ENCODE results near the gene UPB1. TPM values are rescaled to one million over a fixed set of nuclear protein-coding genes. Genes with fewer than 3 reads are reported as not detected.
"Not testable (repeated sequence)": the region's sequence is repeated elsewhere in the genome, so short reads cannot be mapped to it uniquely, and the experiment has no call there.

Gene UPB1
- polyA plus RNA-seq, 1 donor: 0.75 TPM

GRCh38 chr22:24481641-24482040 is 13.5 kb upstream of the UPB1 start:
- DNase-seq (ENCODE audit: low read depth): no peak

- peak; percentile 74 for DNase-seq (ENCODE audit: low read depth)
These were observed 12.6 kb upstream of the UPB1 start for GRCh38 chr22:24482575-24482974.

- DNase-seq (ENCODE audit: low read depth): no peak
These were observed 12.1 kb upstream of the UPB1 start for GRCh38 chr22:24482998-24483397.

- no peak for DNase-seq (ENCODE audit: low read depth)
These were observed 11.1 kb upstream of the UPB1 start for GRCh38 chr22:24483976-24484545.

- no peak for DNase-seq (ENCODE audit: low read depth)
These were observed 10.0 kb upstream of the UPB1 start for GRCh38 chr22:24485170-24485569.

GRCh38 chr22:24485608-24486007 is 9.5 kb upstream of the UPB1 start:
- DNase-seq (ENCODE audit: low read depth): peak; percentile 35

GRCh38 chr22:24486501-24486921 is 8.6 kb upstream of the UPB1 start:
- no peak for DNase-seq (ENCODE audit: low read depth)

GRCh38 chr22:24489011-24489410 is 6.1 kb upstream of the UPB1 start:
- DNase-seq (ENCODE audit: low read depth): no peak

- not testable (repeated sequence) for DNase-seq (ENCODE audit: low read depth)
These were observed 5.7 kb upstream of the UPB1 start for GRCh38 chr22:24489434-24489833.

GRCh38 chr22:24492391-24492790 is 2.7 kb upstream of the UPB1 start:
- DNase-seq (ENCODE audit: low read depth): no peak

GRCh38 chr22:24494167-24494527 is 985 bp upstream of the UPB1 start:
- DNase-seq (ENCODE audit: low read depth): no peak

GRCh38 chr22:24495365-24495675 is 188 bp downstream of the UPB1 start:
- no peak for DNase-seq (ENCODE audit: low read depth)

- DNase-seq (ENCODE audit: low read depth): no peak
These were observed 1.1 kb downstream of the UPB1 start for GRCh38 chr22:24496234-24496633.

- no peak for DNase-seq (ENCODE audit: low read depth)
These were observed 1.5 kb downstream of the UPB1 start for GRCh38 chr22:24496661-24497060.

GRCh38 chr22:24497841-24498258 is 2.7 kb downstream of the UPB1 start:
- DNase-seq (ENCODE audit: low read depth): no peak

- no peak for DNase-seq (ENCODE audit: low read depth)
These were observed 3.7 kb downstream of the UPB1 start for GRCh38 chr22:24498824-24499223.

- no peak for DNase-seq (ENCODE audit: low read depth)
These were observed 4.7 kb downstream of the UPB1 start for GRCh38 chr22:24499706-24500276.

GRCh38 chr22:24500277-24500820 is 5.2 kb downstream of the UPB1 start:
- DNase-seq (ENCODE audit: low read depth): no peak

- DNase-seq (ENCODE audit: low read depth): no peak
These were observed 6.3 kb downstream of the UPB1 start for GRCh38 chr22:24501301-24502005.

- DNase-seq (ENCODE audit: low read depth): no peak
These were observed 6.9 kb downstream of the UPB1 start for GRCh38 chr22:24502034-24502433.

- DNase-seq (ENCODE audit: low read depth): no peak
These were observed 7.4 kb downstream of the UPB1 start for GRCh38 chr22:24502541-24502940.

GRCh38 chr22:24503137-24503842 is 8.2 kb downstream of the UPB1 start:
- peak; percentile 25 for DNase-seq (ENCODE audit: low read depth)

All from forelimb muscle (tissue), 1 donor.